Fibroblast of peridontal ligament (primary cell): ENCODE data around the gene RAPGEF4.
"Not testable (repeated sequence)": the region's sequence is repeated elsewhere in the genome, so short reads cannot be mapped to it uniquely, and the experiment has no call there.

ENCODE experiments used
- DNase-seq: peaks from one replicate; pipeline ENCODE4 v3.0.0-alpha.2; 2010; ENCODE audit errors: extremely low read depth

Gene RAPGEF4

GRCh38 chr2:172726172-172726735, 9.4 kb upstream of the RAPGEF4 start:
- DNase-seq = peak; percentile 26

GRCh38 chr2:172730411-172730810, 5.2 kb upstream of the RAPGEF4 start:
- DNase-seq = no peak

GRCh38 chr2:172734711-172735581, 699 bp upstream of the RAPGEF4 start:
- peak; percentile 54 for DNase-seq

GRCh38 chr2:172736424-172737174, 954 bp downstream of the RAPGEF4 start:
- DNase-seq = no peak

GRCh38 chr2:172739661-172740266, 4.1 kb downstream of the RAPGEF4 start:
- DNase-seq = no peak

- DNase-seq = no peak
These were observed 5.2 kb downstream of the RAPGEF4 start for GRCh38 chr2:172740856-172741255.

GRCh38 chr2:172742931-172743540, 7.4 kb downstream of the RAPGEF4 start:
- DNase-seq = no peak

- DNase-seq = no peak
These were observed 8.3 kb downstream of the RAPGEF4 start for GRCh38 chr2:172743898-172744297.

- no peak for DNase-seq
These were observed 10.0 kb downstream of the RAPGEF4 start for GRCh38 chr2:172745636-172746035.

- not testable (repeated sequence) for DNase-seq
These were observed 12.9 kb downstream of the RAPGEF4 start for GRCh38 chr2:172748543-172748942.

GRCh38 chr2:172749388-172749787, 13.7 kb downstream of the RAPGEF4 start:
- DNase-seq = peak; percentile 12

- DNase-seq = no peak
These were observed 15.9 kb downstream of the RAPGEF4 start for GRCh38 chr2:172751564-172751963.

- no peak for DNase-seq
These were observed 18.0 kb downstream of the RAPGEF4 start for GRCh38 chr2:172753610-172754009.

GRCh38 chr2:172759441-172759840, 23.8 kb downstream of the RAPGEF4 start:
- DNase-seq = no peak

GRCh38 chr2:172761306-172761705, 25.7 kb downstream of the RAPGEF4 start:
- DNase-seq = no peak

- DNase-seq = no peak
These were observed 26.9 kb downstream of the RAPGEF4 start for GRCh38 chr2:172762574-172762973.

GRCh38 chr2:172763079-172763478, 27.4 kb downstream of the RAPGEF4 start:
- DNase-seq = no peak

- no peak for DNase-seq
These were observed 30.0 kb downstream of the RAPGEF4 start for GRCh38 chr2:172765662-172766061.

- DNase-seq = no peak
These were observed 32.8 kb downstream of the RAPGEF4 start for GRCh38 chr2:172768401-172768800.

- no peak for DNase-seq
These were observed 34.2 kb downstream of the RAPGEF4 start for GRCh38 chr2:172769879-172770278.

- no peak for DNase-seq
These were observed 35.2 kb downstream of the RAPGEF4 start for GRCh38 chr2:172770887-172771286.

- DNase-seq = no peak
These were observed 37.0 kb downstream of the RAPGEF4 start for GRCh38 chr2:172772633-172773032.
